ENCODE results near the gene B3GALT2.

- no peak for TF ChIP-seq CTCF (IDR thresholded peaks at IDR 0.05; ENCODE audit: low read depth, low read length)
- no peak for TF ChIP-seq EZH2phosphoT487 (IDR thresholded peaks at IDR 0.05; ENCODE audit: low read depth)
These were observed 30.5 kb upstream of the B3GALT2 start for GRCh38 chr1:193216920-193217319.
